ENCODE data around the gene COPS2.
"Not testable (repeated sequence)": the region's sequence is repeated elsewhere in the genome, so short reads cannot be mapped to it uniquely, and the experiment has no call there.

COPS2 gene

GRCh38 chr15:49155110-49155833 lies at the start of gene COPS2:
Gene COPS2, minus strand, starts transcription at chr15:49155599. Its CDS starts 21 bp downstream, at chr15:49155578.
- peak; percentile 89 for DNase-seq

GRCh38 chr15:49200347-49200746 lies 44.9 kb upstream of the COPS2 start:
- DNase-seq: no peak

- no peak for DNase-seq
Observed at GRCh38 chr15:49199666-49200065, 44.3 kb upstream of the COPS2 start.

GRCh38 chr15:49196856-49197255 lies 41.5 kb upstream of the COPS2 start:
- DNase-seq: no peak

- DNase-seq: no peak
Observed at GRCh38 chr15:49191892-49192291, 36.5 kb upstream of the COPS2 start.

- no peak for DNase-seq
Observed at GRCh38 chr15:49190586-49190985, 35.2 kb upstream of the COPS2 start.

GRCh38 chr15:49189631-49190030 lies 34.2 kb upstream of the COPS2 start:
- DNase-seq: no peak

GRCh38 chr15:49188933-49189332 lies 33.5 kb upstream of the COPS2 start:
- DNase-seq: no peak

- no peak for DNase-seq
Observed at GRCh38 chr15:49187549-49188245, 32.3 kb upstream of the COPS2 start.

- no peak for DNase-seq
Observed at GRCh38 chr15:49185473-49185872, 30.1 kb upstream of the COPS2 start.

GRCh38 chr15:49183741-49184140 lies 28.3 kb upstream of the COPS2 start:
- not testable (repeated sequence) for DNase-seq

- no peak for DNase-seq
Observed at GRCh38 chr15:49182128-49182527, 26.7 kb upstream of the COPS2 start.

GRCh38 chr15:49179433-49180190 lies 24.2 kb upstream of the COPS2 start:
- DNase-seq: no peak

GRCh38 chr15:49178497-49178896 lies 23.1 kb upstream of the COPS2 start:
- no peak for DNase-seq

GRCh38 chr15:49175582-49176397 lies 20.4 kb upstream of the COPS2 start:
- DNase-seq: not testable (repeated sequence)

GRCh38 chr15:49174902-49175301 lies 19.5 kb upstream of the COPS2 start:
- DNase-seq: no peak

GRCh38 chr15:49171790-49172189 lies 16.4 kb upstream of the COPS2 start:
- no peak for DNase-seq

- peak; percentile 87 for DNase-seq
Observed at GRCh38 chr15:49169880-49170597, 14.6 kb upstream of the COPS2 start, which contains the start of gene GALK2. Gene GALK2, plus strand, starts transcription at chr15:49170247. Its CDS starts 76 bp downstream, at chr15:49170323.

GRCh38 chr15:49168016-49168415 lies 12.6 kb upstream of the COPS2 start:
- DNase-seq: no peak

GRCh38 chr15:49164865-49165264 lies 9.5 kb upstream of the COPS2 start:
- no peak for DNase-seq

- DNase-seq: no peak
Observed at GRCh38 chr15:49163678-49164077, 8.3 kb upstream of the COPS2 start.

Data from activated CD8-positive, alpha-beta memory T cell treated with anti-CD3 and anti-CD28 coated beads, Interleukin-2, amount 50 U/mL, for 48 hours (primary cell).